ENCODE data around the gene PKMYT1.

Gene PKMYT1

DNA sequence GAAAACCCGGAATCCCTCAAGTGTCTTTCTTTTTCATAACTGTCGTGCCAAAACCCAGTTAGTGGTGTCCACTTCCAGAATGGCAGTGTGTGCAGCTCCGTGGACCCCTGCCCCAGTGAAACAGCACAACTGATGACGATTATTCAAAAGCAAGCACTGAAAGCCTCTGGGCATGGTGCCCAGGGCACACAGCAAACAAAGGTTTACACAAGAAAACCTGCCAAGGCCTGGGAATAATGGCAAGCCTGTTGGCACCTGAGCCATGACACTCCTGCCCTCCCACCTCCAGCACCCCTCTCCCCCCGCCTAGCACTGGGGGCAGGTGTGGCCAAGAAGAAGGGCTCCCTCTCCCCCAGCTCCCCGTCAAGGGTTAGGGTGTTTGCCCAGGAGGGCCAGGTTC lies 2.8 kb downstream of the PKMYT1 start:
- no peak overlapping the region for H2AFZ ChIP-seq (ENCODE audit: low read depth, low read length, severe bottlenecking)
- peaks cover 28% of the 10 kb centered on the region for H3F3A ChIP-seq (ENCODE audit: insufficient read depth)
- no peaks in the 10 kb centered on the region for H3K9me3 ChIP-seq (ENCODE audit: insufficient read depth, low read length)
- H4K20me1 ChIP-seq (ENCODE audit: low read depth, low read length), result no peaks in the 10 kb centered on the region
- no peak overlapping the region for H3K4me2 ChIP-seq (ENCODE audit: low read depth, low read length, poor library complexity, severe bottlenecking)
- H3K9ac ChIP-seq (ENCODE audit: low read length), result no peak overlapping the region; the same call in 1 of the 2 replicates
- TF ChIP-seq, protein P1, sequence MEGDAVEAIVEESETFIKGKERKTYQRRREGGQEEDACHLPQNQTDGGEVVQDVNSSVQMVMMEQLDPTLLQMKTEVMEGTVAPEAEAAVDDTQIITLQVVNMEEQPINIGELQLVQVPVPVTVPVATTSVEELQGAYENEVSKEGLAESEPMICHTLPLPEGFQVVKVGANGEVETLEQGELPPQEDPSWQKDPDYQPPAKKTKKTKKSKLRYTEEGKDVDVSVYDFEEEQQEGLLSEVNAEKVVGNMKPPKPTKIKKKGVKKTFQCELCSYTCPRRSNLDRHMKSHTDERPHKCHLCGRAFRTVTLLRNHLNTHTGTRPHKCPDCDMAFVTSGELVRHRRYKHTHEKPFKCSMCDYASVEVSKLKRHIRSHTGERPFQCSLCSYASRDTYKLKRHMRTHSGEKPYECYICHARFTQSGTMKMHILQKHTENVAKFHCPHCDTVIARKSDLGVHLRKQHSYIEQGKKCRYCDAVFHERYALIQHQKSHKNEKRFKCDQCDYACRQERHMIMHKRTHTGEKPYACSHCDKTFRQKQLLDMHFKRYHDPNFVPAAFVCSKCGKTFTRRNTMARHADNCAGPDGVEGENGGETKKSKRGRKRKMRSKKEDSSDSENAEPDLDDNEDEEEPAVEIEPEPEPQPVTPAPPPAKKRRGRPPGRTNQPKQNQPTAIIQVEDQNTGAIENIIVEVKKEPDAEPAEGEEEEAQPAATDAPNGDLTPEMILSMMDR (IDR thresholded peaks at IDR 0.05; ENCODE audit: insufficient read depth, low read length, poor library complexity, severe bottlenecking), result no peak
- no peak for TF ChIP-seq EZH2phosphoT487 (conservative IDR thresholded peaks at IDR 0.05; ENCODE audit: low read length)
- no peak overlapping the region for H3K27ac ChIP-seq (ENCODE audit: low read depth, low read length)
- H3K9me2 ChIP-seq (replicated peaks; ENCODE audit: insufficient read depth, low read length), result no peaks in the 10 kb centered on the region
- H3K36me3 ChIP-seq (ENCODE audit: low read length), result no peaks in the 10 kb centered on the region
- no peak overlapping the region for H3K4me3 ChIP-seq (ENCODE audit: insufficient read depth, low read length, poor library complexity, severe bottlenecking)
- H3K79me2 ChIP-seq (ENCODE audit: insufficient read depth, low read length), result peaks cover 23% of the 10 kb centered on the region
- H3K27me3 ChIP-seq (ENCODE audit: low read length), result no peaks in the 10 kb centered on the region

- peaks cover 23% of the 10 kb centered on the region for H3K79me2 ChIP-seq (ENCODE audit: insufficient read depth, low read length)
- no peaks in the 10 kb centered on the region for H3K27me3 ChIP-seq (ENCODE audit: low read length)
- no peak overlapping the region for H3K27ac ChIP-seq (ENCODE audit: low read depth, low read length)
- no peak overlapping the region for H3K4me3 ChIP-seq (ENCODE audit: insufficient read depth, low read length, poor library complexity, severe bottlenecking)
- H3F3A ChIP-seq (ENCODE audit: insufficient read depth), result peaks cover 28% of the 10 kb centered on the region
- H3K9ac ChIP-seq (ENCODE audit: low read length), result no peak overlapping the region
- TF ChIP-seq EZH2phosphoT487 (conservative IDR thresholded peaks at IDR 0.05; ENCODE audit: low read length), result no peak
- TF ChIP-seq, protein P1 (IDR thresholded peaks at IDR 0.05; ENCODE audit: insufficient read depth, low read length, poor library complexity, severe bottlenecking), result no peak
- H3K4me2 ChIP-seq (ENCODE audit: low read depth, low read length, poor library complexity, severe bottlenecking), result no peak overlapping the region
- no peak overlapping the region for H2AFZ ChIP-seq (ENCODE audit: low read depth, low read length, severe bottlenecking)
- no peaks in the 10 kb centered on the region for H3K36me3 ChIP-seq (ENCODE audit: low read length)
- no peaks in the 10 kb centered on the region for H3K9me2 ChIP-seq (replicated peaks; ENCODE audit: insufficient read depth, low read length)
- H3K9me3 ChIP-seq (ENCODE audit: insufficient read depth, low read length), result no peaks in the 10 kb centered on the region
- H4K20me1 ChIP-seq (ENCODE audit: low read depth, low read length), result peaks cover 4% of the 10 kb centered on the region; the same call in 1 of the 2 replicates
These were observed 3.6 kb downstream of the PKMYT1 start for GRCh38 chr16:2976673-2977072.

- no peaks in the 10 kb centered on the region for H3K9me2 ChIP-seq (replicated peaks; ENCODE audit: insufficient read depth, low read length)
- no peak overlapping the region for H3K9ac ChIP-seq (ENCODE audit: low read length)
- no peaks in the 10 kb centered on the region for H3K9me3 ChIP-seq (ENCODE audit: insufficient read depth, low read length)
- no peak overlapping the region for H3K27ac ChIP-seq (ENCODE audit: low read depth, low read length)
- TF ChIP-seq EZH2phosphoT487 (conservative IDR thresholded peaks at IDR 0.05; ENCODE audit: low read length), result no peak
- TF ChIP-seq, protein P1 (IDR thresholded peaks at IDR 0.05; ENCODE audit: insufficient read depth, low read length, poor library complexity, severe bottlenecking), result no peak
- peaks cover 4% of the 10 kb centered on the region; the same call in 1 of the 2 replicates for H4K20me1 ChIP-seq (ENCODE audit: low read depth, low read length)
- no peaks in the 10 kb centered on the region for H3K36me3 ChIP-seq (ENCODE audit: low read length)
- H3F3A ChIP-seq (ENCODE audit: insufficient read depth), result peaks cover 31% of the 10 kb centered on the region
- H2AFZ ChIP-seq (ENCODE audit: low read depth, low read length, severe bottlenecking), result no peak overlapping the region
- no peaks in the 10 kb centered on the region for H3K27me3 ChIP-seq (ENCODE audit: low read length)
- no peak overlapping the region for H3K4me2 ChIP-seq (ENCODE audit: low read depth, low read length, poor library complexity, severe bottlenecking)
- peaks cover 28% of the 10 kb centered on the region for H3K79me2 ChIP-seq (ENCODE audit: insufficient read depth, low read length)
- no peak overlapping the region for H3K4me3 ChIP-seq (ENCODE audit: insufficient read depth, low read length, poor library complexity, severe bottlenecking)
These were observed 4.0 kb downstream of the PKMYT1 start for GRCh38 chr16:2976201-2976600.
